SK-N-SH (cell line): ENCODE data around the gene SMPD2. TPM values are rescaled to one million over a fixed set of nuclear protein-coding genes. Genes with fewer than 3 reads are reported as not detected.
A peak's percentile ranks its signal among the peaks of the same experiment; 100 is the strongest.

Experiments used
- CTCF ChIA-PET: fragments of 300-600, 350-600 bp; formaldehyde crosslinking; extraction: SDS; loops from one replicate; lab custom pipeline; 2021; lab: Yijun Ruan, JAX
- POLR2A ChIA-PET: fragments of 350-600 bp; sonication (Branson Sonifier 250); formaldehyde crosslinking; extraction: SDS; loops from one replicate; lab custom pipeline; 2020; ENCODE audit warnings: antibody characterized with exemption, inconsistent platforms; lab: Yijun Ruan, JAX
- DNase-seq: peaks from one replicate; pipeline ENCODE4 v3.0.0; 2012
- H2AFZ ChIP-seq: fragments of 200-600 bp; sonication (generic); 2 replicates; pipeline ENCODE4 v1.8.1; 2016; ENCODE audit warnings: antibody characterized with exemption, mild to moderate bottlenecking, low read depth
- H3F3A ChIP-seq: fragments of 200-600 bp; sonication (generic); replicated peaks from 2 replicates; pipeline ENCODE3; 2016; ENCODE audit warnings: antibody characterized with exemption, mild to moderate bottlenecking; ENCODE audit not compliant: insufficient read depth
- H3K27ac ChIP-seq, 2 experiments: fragments of 200-500 bp in 1 of 2; fragments of 200-600 bp in 1 of 2; sonication (Bioruptor generic) in 1 of 2; sonication (generic), shearing (Covaris generic) in 1 of 2; 2 replicates each; pipeline versions ENCODE4 v1.5.1 to v1.6.1; 2014 to 2016; ENCODE audit warnings: low read depth in 2 of 2, inconsistent platforms in 1 of 2, low read length in 1 of 2, mild to moderate bottlenecking in 1 of 2, mixed read lengths in 1 of 2
- H3K27me3 ChIP-seq: fragments of 200-600 bp; sonication (generic), shearing (Covaris generic); 2 replicates; pipeline ENCODE4 v1.6.1; 2016; ENCODE audit warnings: mixed run types; ENCODE audit not compliant: insufficient read depth
- H3K36me3 ChIP-seq, 2 experiments: fragments of 200-500 bp in 1 of 2; fragments of 200-600 bp in 1 of 2; sonication (Bioruptor generic) in 1 of 2; sonication (generic) in 1 of 2; replicated peaks in 1 of 2; 2 replicates each; pipeline versions ENCODE3 to v1.5.1; 2014 to 2016; ENCODE audit warnings: low read length in 1 of 2, mild to moderate bottlenecking in 1 of 2; ENCODE audit not compliant: insufficient read depth in 2 of 2, control insufficient read depth in 1 of 2
- H3K4me1 ChIP-seq, 2 experiments: fragments of 200-500 bp in 1 of 2; fragments of 200-600 bp in 1 of 2; sonication (Bioruptor generic) in 1 of 2; sonication (generic), shearing (Covaris generic) in 1 of 2; 2 replicates each; pipeline versions ENCODE4 v1.5.1 to v1.6.1; 2014 to 2016; ENCODE audit warnings: low read depth in 1 of 2, low read length in 1 of 2, mixed run types in 1 of 2; ENCODE audit not compliant: insufficient read depth in 2 of 2, control insufficient read depth in 1 of 2
- H3K4me2 ChIP-seq: fragments of 200-600 bp; sonication (generic), shearing (Covaris generic); 2 replicates; pipeline ENCODE4 v1.6.1; 2017; ENCODE audit warnings: mixed run types
- H3K4me3 ChIP-seq, 2 experiments: fragments of 200-500 bp in 1 of 2; fragments of 200-600 bp in 1 of 2; sonication (Bioruptor generic) in 1 of 2; sonication (generic), shearing (Covaris generic) in 1 of 2; 2 replicates each; pipeline versions ENCODE4 v1.5.1 to v1.8.1; 2014 to 2016; ENCODE audit warnings: low read depth in 2 of 2, inconsistent platforms in 1 of 2, low read length in 1 of 2, mild to moderate bottlenecking in 1 of 2, mixed read lengths in 1 of 2, moderate library complexity in 1 of 2
- H3K79me2 ChIP-seq: fragments of 200-600 bp; sonication (generic); 2 replicates; pipeline ENCODE4 v1.8.1; 2017; ENCODE audit warnings: mild to moderate bottlenecking; ENCODE audit not compliant: insufficient read depth
- H3K9ac ChIP-seq: fragments of 200-600 bp; sonication (generic); 2 replicates; pipeline ENCODE4 v1.6.1; 2017; ENCODE audit warnings: mixed run types
- H3K9me2 ChIP-seq: fragments of 200-600 bp; sonication (generic); 2 replicates; pipeline ENCODE4 v1.6.1; 2017; ENCODE audit warnings: mixed run types
- H3K9me3 ChIP-seq: fragments of 200-600 bp; sonication (generic); 2 replicates; pipeline ENCODE4 v1.6.1; 2017; ENCODE audit warnings: mixed run types, mild to moderate bottlenecking, moderate library complexity
- H4K20me1 ChIP-seq: fragments of 200-600 bp; sonication (generic); 2 replicates; pipeline ENCODE4 v1.6.1; 2017; ENCODE audit warnings: mild to moderate bottlenecking, mixed run types; ENCODE audit not compliant: insufficient read depth
- CTCF ChIP-seq: fragments of 200-600 bp; sonication (generic); IDR thresholded peaks from 2 replicates; pipeline ENCODE4 v1.6.1; 2017; ENCODE audit warnings: antibody characterized with exemption, mild to moderate bottlenecking, moderate library complexity
- MEF2A ChIP-seq: IDR thresholded peaks from 2 replicates; pipeline ENCODE4 v1.4.0; 2012; ENCODE audit warnings: low read depth, borderline replicate concordance
- NFIC ChIP-seq: IDR thresholded peaks from 2 replicates; pipeline ENCODE4 v1.4.0; 2012; ENCODE audit warnings: borderline replicate concordance
- RAD21 ChIP-seq: IDR thresholded peaks from 2 replicates; pipeline ENCODE4 v1.6.1; 2012; ENCODE audit warnings: mild to moderate bottlenecking, low read length
- SMC3 ChIP-seq: IDR thresholded peaks from 2 replicates; pipeline ENCODE4 v1.6.1; 2012; ENCODE audit warnings: low read depth, low read length, improper control_type of control experiment
- TEAD4 ChIP-seq: IDR thresholded peaks from 2 replicates; pipeline ENCODE4 v1.4.0; 2012; ENCODE audit warnings: mild to moderate bottlenecking, borderline replicate concordance; ENCODE audit not compliant: insufficient read depth
- YY1 ChIP-seq: IDR thresholded peaks from 2 replicates; pipeline ENCODE4 v1.4.0; 2012; ENCODE audit warnings: low read depth, mild to moderate bottlenecking
- WGBS: methylation state at CpG from one replicate; pipeline ENCODE4 v1.1.6; 2017; ENCODE audit warnings: low lambda C conversion rate; 5-methylcytosine and 5-hydroxymethylcytosine counted together
- polyA plus RNA-seq, 3 experiments: library from polyadenylated mRNA; depleted of rRNA; stranded (reverse); fragments of >200 nt; gene quantifications; 2 replicates each; pipeline ENCODE4 v1.2.3, GENCODE V29; 2012

Gene SMPD2
- polyA plus RNA-seq, 1 of the 3 experiments (the other 2 are of a cell fraction): 9.7 TPM

GRCh38 chr6:109397020-109397419 is 43.5 kb upstream of the SMPD2 start:
- CTCF ChIA-PET: interaction anchor here (0.6 to 2.5 kb wide), 5 partner anchors 13 to 1054 kb away, joined by 3 to 22 read pairs (median 3); partner anchors contain the start of gene CD164

GRCh38 chr6:109406196-109406595 is 34.3 kb upstream of the SMPD2 start:
- no peaks in the 10 kb centered on the region for H3K27me3 ChIP-seq
- no peak for DNase-seq
- no peaks in the 10 kb centered on the region for H3K36me3 ChIP-seq
- H3K27ac ChIP-seq: no peak overlapping the region
- no peak for TF ChIP-seq YY1
- no peak for TF ChIP-seq MEF2A
- TF ChIP-seq SMC3: no peak
- no peak overlapping the region for H3K4me2 ChIP-seq
- no peaks in the 10 kb centered on the region for H3K9me2 ChIP-seq
- H3K79me2 ChIP-seq: no peaks in the 10 kb centered on the region
- WGBS: 89% methylated on average over 4 of the region's 4 CpGs
- H2AFZ ChIP-seq: no peak overlapping the region
- H3K4me3 ChIP-seq: no peak overlapping the region
- no peaks in the 10 kb centered on the region for H3K9me3 ChIP-seq
- CTCF ChIA-PET: interaction anchor here (0.5 to 1.4 kb wide), 3 partner anchors 23 to 894 kb away, joined by 3 read pairs; no protein-coding TSS in a partner anchor
- H4K20me1 ChIP-seq: no peaks in the 10 kb centered on the region
- no peak overlapping the region for H3K9ac ChIP-seq
- POLR2A ChIA-PET: no interaction called here
- no peaks in the 10 kb centered on the region for H3K4me1 ChIP-seq
- no peaks in the 10 kb centered on the region for H3F3A ChIP-seq

More at GRCh38 chr6:109397020-109397419, 43.5 kb upstream of the SMPD2 start:
- Histone ChIP-seq H3K9me2 (no peaks in the 10 kb centered on the region), H3K36me3 (no peaks in the 10 kb centered on the region), H3F3A (no peaks in the 10 kb centered on the region), H3K4me3 (no peak overlapping the region), H3K27me3 (no peaks in the 10 kb centered on the region), H3K27ac (no peak overlapping the region), H2AFZ (no peak overlapping the region), H3K4me1 (no peaks in the 10 kb centered on the region), H3K9ac (no peak overlapping the region), H3K4me2 (no peak overlapping the region), H3K9me3 (no peaks in the 10 kb centered on the region), H4K20me1 (no peaks in the 10 kb centered on the region), H3K79me2 (no peaks in the 10 kb centered on the region)
- POLR2A ChIA-PET: no interaction called here
- 73% methylated on average over 4 of the region's 4 CpGs for WGBS
- TF ChIP-seq RAD21 (peak; percentile 54), NFIC (no peak), CTCF (peak; percentile 42)
- DNase-seq: no peak

- TF ChIP-seq TEAD4: no peak
- Histone ChIP-seq H3F3A (no peaks in the 10 kb centered on the region), H3K4me2 (no peak overlapping the region), H3K9me3 (no peaks in the 10 kb centered on the region), H3K36me3 (no peaks in the 10 kb centered on the region), H3K9me2 (no peaks in the 10 kb centered on the region), H3K9ac (no peak overlapping the region), H4K20me1 (no peaks in the 10 kb centered on the region), H3K27ac (no peak overlapping the region), H3K27me3 (no peaks in the 10 kb centered on the region), H3K79me2 (no peaks in the 10 kb centered on the region), H3K4me1 (no peaks in the 10 kb centered on the region), H2AFZ (no peak overlapping the region), H3K4me3 (no peak overlapping the region)
- ChIA-PET CTCF (interaction anchor here (1.0 kb wide), 1 partner anchor 17 kb away, joined by 3 read pairs; no protein-coding TSS in a partner anchor), POLR2A (no interaction called here)
- no peak for DNase-seq
- 78% methylated on average over 2 of the region's 2 CpGs for WGBS
Observed at GRCh38 chr6:109411034-109411433, 29.5 kb upstream of the SMPD2 start.
